H9 (cell line): Measurements from ENCODE around the gene SRGAP1. TPM values are rescaled to one million over a fixed set of nuclear protein-coding genes. Genes with fewer than 3 reads are reported as not detected.

Experiments
- DNase-seq: peaks from one replicate; pipeline ENCODE4 v3.0.0-alpha.2; 2017
- H2AFZ ChIP-seq: one replicate; pipeline ENCODE4 v1.6.1; 2013; ENCODE audit warnings: mild to moderate bottlenecking, low read length, control low read depth, moderate library complexity
- H2AK5ac ChIP-seq: 2 replicates; pipeline ENCODE4 v1.6.1; 2013; ENCODE audit warnings: low read length, control low read depth, mixed read lengths; ENCODE audit not compliant: insufficient read length
- H2BK120ac ChIP-seq: one replicate; pipeline ENCODE4 v1.6.1; 2013; ENCODE audit warnings: low read depth, mild to moderate bottlenecking, low read length, control low read depth, inconsistent platforms; ENCODE audit not compliant: poor library complexity, severe bottlenecking
- H2BK12ac ChIP-seq: 2 replicates; pipeline ENCODE4 v1.6.1; 2013; ENCODE audit warnings: low read length, control low read depth, mixed read lengths, low read depth; ENCODE audit not compliant: insufficient read length
- H2BK15ac ChIP-seq: 2 replicates; pipeline ENCODE4 v1.6.1; 2013; ENCODE audit warnings: low read depth, low read length, control low read depth
- H2BK20ac ChIP-seq: one replicate; pipeline ENCODE4 v1.6.1; 2013; ENCODE audit warnings: low read depth, mild to moderate bottlenecking, low read length, control low read depth, inconsistent platforms; ENCODE audit not compliant: poor library complexity, severe bottlenecking
- H2BK5ac ChIP-seq: 2 replicates; pipeline ENCODE4 v1.6.1; 2013; ENCODE audit warnings: low read length, control low read depth, mixed read lengths; ENCODE audit not compliant: insufficient read length
- H3K14ac ChIP-seq: 2 replicates; pipeline ENCODE4 v1.6.1; 2013; ENCODE audit warnings: low read length, control low read depth; ENCODE audit not compliant: insufficient read depth
- H3K18ac ChIP-seq: 2 replicates; pipeline ENCODE4 v1.6.1; 2013; ENCODE audit warnings: low read depth, mild to moderate bottlenecking, mixed read lengths, low read length, control low read depth; ENCODE audit not compliant: insufficient read length
- H3K23ac ChIP-seq: 2 replicates; pipeline ENCODE4 v1.6.1; 2013; ENCODE audit warnings: low read length, control low read depth, mixed read lengths, low read depth; ENCODE audit not compliant: insufficient read length
- H3K23me2 ChIP-seq: 2 replicates; pipeline ENCODE4 v1.6.1; 2013; ENCODE audit warnings: low read depth, mild to moderate bottlenecking, mixed read lengths, low read length, control low read depth; ENCODE audit not compliant: insufficient read length, poor library complexity, severe bottlenecking
- H3K27ac ChIP-seq: 2 replicates; pipeline ENCODE4 v1.5.1; 2013; ENCODE audit warnings: low read length, control low read depth, mixed read lengths, low read depth; ENCODE audit not compliant: insufficient read length
- H3K27me3 ChIP-seq: 2 replicates; pipeline ENCODE4 v1.6.1; 2013; ENCODE audit warnings: low read length, control low read depth, inconsistent platforms; ENCODE audit not compliant: insufficient read depth
- H3K4ac ChIP-seq: 2 replicates; pipeline ENCODE4 v1.6.1; 2013; ENCODE audit warnings: low read depth, mild to moderate bottlenecking, control low read depth, inconsistent platforms, low read length, moderate library complexity
- H3K4me1 ChIP-seq: 2 replicates; pipeline ENCODE4 v1.6.1; 2013; ENCODE audit warnings: low read length, control low read depth, inconsistent platforms; ENCODE audit not compliant: insufficient read depth
- H3K4me2 ChIP-seq: 2 replicates; pipeline ENCODE4 v1.6.1; 2013; ENCODE audit warnings: low read length, control low read depth, mixed read lengths; ENCODE audit not compliant: insufficient read length, insufficient read depth
- H3K56ac ChIP-seq: 2 replicates; pipeline ENCODE4 v1.6.1; 2013; ENCODE audit warnings: low read depth, mild to moderate bottlenecking, mixed read lengths, low read length, control low read depth; ENCODE audit not compliant: insufficient read length
- H3K79me1 ChIP-seq: 2 replicates; pipeline ENCODE4 v1.6.1; 2013; ENCODE audit warnings: low read depth, mild to moderate bottlenecking, moderate library complexity, low read length, control low read depth, inconsistent platforms; ENCODE audit not compliant: insufficient read depth, poor library complexity, severe bottlenecking
- H3K79me2 ChIP-seq: 2 replicates; pipeline ENCODE4 v1.6.1; 2013; ENCODE audit warnings: low read length, control low read depth, inconsistent platforms; ENCODE audit not compliant: insufficient read depth
- H3K9ac ChIP-seq: 2 replicates; pipeline ENCODE4 v1.6.1; 2013; ENCODE audit warnings: low read length, control low read depth, mixed read lengths; ENCODE audit not compliant: insufficient read length; ENCODE audit errors: extremely low read depth
- H3K9me3 ChIP-seq: one replicate; pipeline ENCODE4 v1.6.1; 2013; ENCODE audit warnings: low read depth, low read length, inconsistent platforms; ENCODE audit not compliant: control insufficient read depth
- H3T11ph ChIP-seq: one replicate; pipeline ENCODE4 v1.6.1; 2013; ENCODE audit warnings: mild to moderate bottlenecking, low read length, control low read depth, inconsistent platforms
- H4K20me1 ChIP-seq: one replicate; pipeline ENCODE4 v1.6.1; 2013; ENCODE audit not compliant: control insufficient read depth, insufficient read length, insufficient read depth
- H4K5ac ChIP-seq: 2 replicates; pipeline ENCODE4 v1.6.1; 2013; ENCODE audit warnings: low read depth, mild to moderate bottlenecking, mixed read lengths, low read length, control low read depth; ENCODE audit not compliant: insufficient read length
- H4K8ac ChIP-seq: replicated peaks from 2 replicates; pipeline ENCODE4 v1.6.1; 2013; ENCODE audit warnings: low read length, control low read depth, mixed read lengths, low read depth; ENCODE audit not compliant: insufficient read length
- H4K91ac ChIP-seq: 2 replicates; pipeline ENCODE4 v1.6.1; 2013; ENCODE audit warnings: low read depth, mild to moderate bottlenecking, moderate library complexity, mixed read lengths, low read length, control low read depth; ENCODE audit not compliant: insufficient read length
- H3K27ac Mint-ChIP-seq, 3 experiments: 2 replicates in 2 of 3; 3 replicates in 1 of 3; pipeline ENCODE4 v1.8.0; 2020 to 2021; ENCODE audit warnings: mixed read lengths in 3 of 3, mild to moderate bottlenecking in 1 of 3, moderate library complexity in 1 of 3
- H3K27me3 Mint-ChIP-seq: 2 replicates; pipeline ENCODE4 v1.8.0; 2021; ENCODE audit warnings: low read depth, mild to moderate bottlenecking, moderate library complexity, mixed read lengths
- H3K36me3 Mint-ChIP-seq, 3 experiments: 2 replicates in 2 of 3; 3 replicates in 1 of 3; pipeline ENCODE4 v1.8.0; 2020 to 2021; ENCODE audit warnings: low read depth in 3 of 3, mixed read lengths in 3 of 3; ENCODE audit not compliant: insufficient read depth in 1 of 3
- H3K4me1 Mint-ChIP-seq, 2 experiments: 2 replicates each; pipeline ENCODE4 v1.8.0; 2020; ENCODE audit warnings: mixed read lengths in 2 of 2
- H3K4me3 Mint-ChIP-seq, 2 experiments: 2 replicates in 1 of 2; 3 replicates in 1 of 2; pipeline ENCODE4 v1.8.0; 2020 to 2021; ENCODE audit warnings: mild to moderate bottlenecking in 2 of 2, mixed read lengths in 2 of 2, moderate library complexity in 1 of 2
- H3K9me3 Mint-ChIP-seq, 2 experiments: 2 replicates in 1 of 2; 3 replicates in 1 of 2; pipeline ENCODE4 v1.8.0; 2020; ENCODE audit warnings: mild to moderate bottlenecking in 2 of 2, mixed read lengths in 2 of 2, moderate library complexity in 1 of 2
- CTCF ChIP-seq: fragments of 200-600 bp; sonication (generic); conservative IDR thresholded peaks from 3 replicates; pipeline ENCODE4 v1.8.0; 2021; ENCODE audit warnings: antibody characterized with exemption, mild to moderate bottlenecking
- WGBS: extraction: QIAGEN DNeasy Blood & Tissue Kit; methylation state at CpG from one replicate; pipeline ENCODE4 v1.1.7; 2013; ENCODE audit warnings: missing lambda C conversion rate, low lambda C conversion rate, mixed read lengths; ENCODE audit not compliant: insufficient read length; ENCODE audit errors: extremely low coverage; 5-methylcytosine and 5-hydroxymethylcytosine counted together
- total RNA-seq: library from RNA; stranded (reverse); gene quantifications from 2 replicates; pipeline ENCODE4 v1.2.1, GENCODE V29; 2021

Gene SRGAP1
- total RNA-seq, 1 experiment from 2014 or later: 4.8 TPM

- Histone ChIP-seq H3K23me2 (no peaks in the 10 kb centered on the region), H2BK120ac (no peak overlapping the region), H3K27me3 (no peaks in the 10 kb centered on the region), H2BK5ac (no peak overlapping the region), H3K14ac (no peak overlapping the region), H2BK15ac (no peak overlapping the region), H2AK5ac (no peak overlapping the region), H3K4me2 (no peak overlapping the region), H3K79me1 (no peaks in the 10 kb centered on the region), H3K4ac (no peak overlapping the region), H2AFZ (no peak overlapping the region), H4K5ac (no peak overlapping the region), H4K20me1 (no peaks in the 10 kb centered on the region), H3K56ac (no peak overlapping the region), H3K4me1 (no peaks in the 10 kb centered on the region), H3T11ph (no peak overlapping the region), H3K23ac (no peak overlapping the region), H3K79me2 (no peaks in the 10 kb centered on the region), H4K8ac (no peak overlapping the region), H2BK12ac (no peak overlapping the region), H3K27ac (no peak overlapping the region), H3K18ac (no peak overlapping the region), H3K9me3 (no peaks in the 10 kb centered on the region), H4K91ac (no peak overlapping the region), H3K9ac (no peak overlapping the region), H2BK20ac (no peak overlapping the region)
- peak overlapping the region in 1 of 3 experiments; percentile 10; a peak in 1 of 7 replicates for H3K27ac Mint-ChIP-seq
- H3K27me3 Mint-ChIP-seq: no peaks in the 10 kb centered on the region
- no peak overlapping the region for H3K4me3 Mint-ChIP-seq
- H3K4me1 Mint-ChIP-seq: no peaks in the 10 kb centered on the region
- no CpG with 5 or more reads among the region's 5 CpGs for WGBS
- no peak for DNase-seq
- no peak for TF ChIP-seq CTCF
- no peaks in the 10 kb centered on the region for H3K36me3 Mint-ChIP-seq
- no peaks in the 10 kb centered on the region for H3K9me3 Mint-ChIP-seq
Measured at GRCh38 chr12:63957496-63957895, 113.0 kb downstream of the SRGAP1 start.
